DND-41 (cell line): ENCODE data around the gene RGCC.

Source experiments
- CTCF ChIP-seq: IDR thresholded peaks from 2 replicates; pipeline ENCODE4 v1.5.1; 2012; ENCODE audit warnings: borderline replicate concordance, low read length, moderate library complexity, mild to moderate bottlenecking; ENCODE audit not compliant: poor library complexity, severe bottlenecking; ENCODE audit errors: extremely low read depth
- EZH2 ChIP-seq: IDR thresholded peaks from 3 replicates; pipeline ENCODE4 v1.6.1; 2012; ENCODE audit warnings: borderline replicate concordance, low read depth, mild to moderate bottlenecking, moderate library complexity, low read length, inconsistent platforms; ENCODE audit not compliant: severe bottlenecking

GRCh38 chr13:41416276-41416675 lies 41.1 kb upstream of the RGCC start:
- TF ChIP-seq EZH2: no peak
- no peak for TF ChIP-seq CTCF
